GM18505 (cell line): ENCODE results near the gene CYTH3.

Source experiments
- ATAC-seq: cut with Tn5 transposase; IDR thresholded peaks from one replicate; pipeline ENCODE4 v1.9.1; 2021; ENCODE audit not compliant: unreplicated experiment
- POLR2A ChIP-seq: IDR thresholded peaks from 4 replicates; pipeline ENCODE4 v1.6.1; 2011; ENCODE audit warnings: borderline replicate concordance; ENCODE audit not compliant: insufficient read depth, insufficient read length; ENCODE audit errors: extremely low read depth

CYTH3 gene

DNA sequence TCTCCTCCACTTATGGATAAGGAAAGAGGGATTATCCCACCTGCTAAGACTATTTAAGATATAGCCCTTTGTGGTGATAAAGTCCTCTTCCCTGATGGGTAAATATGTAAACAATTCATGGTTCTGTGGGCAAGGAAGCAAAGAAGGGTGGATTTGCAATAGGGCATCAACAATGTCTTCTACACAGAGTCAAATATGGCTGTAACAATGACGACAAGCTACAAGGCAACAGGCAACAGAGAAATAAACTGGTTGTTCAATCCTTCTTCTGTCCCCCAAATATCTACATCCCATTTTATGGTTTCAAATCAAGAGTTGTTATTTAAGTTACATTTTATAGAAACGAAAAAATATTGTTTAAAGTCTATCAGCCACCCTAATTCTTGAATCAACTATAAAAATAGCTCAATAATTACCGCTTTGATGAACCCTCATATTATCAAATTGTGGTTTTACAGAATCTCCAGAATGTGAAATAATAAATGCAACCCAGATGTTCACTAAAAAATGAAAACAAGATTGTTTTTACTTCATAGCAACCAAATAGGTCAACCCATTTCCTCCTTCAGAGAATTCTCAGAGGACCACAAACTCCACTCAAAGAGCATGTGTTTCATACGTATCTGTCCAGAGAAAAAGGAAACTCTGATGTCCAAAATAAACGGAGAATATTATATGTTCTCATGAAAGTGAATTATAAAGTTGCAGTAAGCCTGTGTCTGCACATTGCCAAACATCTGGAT, 13.8 kb downstream of the CYTH3 start:
- no peak for TF ChIP-seq POLR2A
- no peak for ATAC-seq

- TF ChIP-seq POLR2A = no peak
- no peak for ATAC-seq
These were observed 14.7 kb downstream of the CYTH3 start for GRCh38 chr7:6257675-6258074.

- TF ChIP-seq POLR2A = no peak
- peak; percentile 65 for ATAC-seq
These were observed 15.5 kb downstream of the CYTH3 start for GRCh38 chr7:6256677-6257535.

DNA sequence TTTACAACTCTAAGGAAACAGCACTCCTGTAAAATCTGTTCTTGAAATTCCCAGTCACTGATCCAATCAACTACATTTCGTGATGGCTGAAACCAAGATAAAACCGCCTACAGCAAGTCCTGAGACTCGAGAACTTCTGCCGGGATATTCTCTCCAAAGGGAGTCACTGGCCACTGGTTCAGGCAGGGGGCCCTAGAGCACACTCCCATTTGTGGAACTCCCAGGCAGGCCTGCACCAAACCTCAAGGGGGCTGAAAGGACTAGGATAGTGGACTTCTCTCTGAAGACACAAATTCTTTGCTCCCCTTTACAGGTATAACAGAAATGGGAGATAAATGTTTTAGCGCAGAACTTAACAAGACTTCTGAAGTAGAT, 16.3 kb downstream of the CYTH3 start:
- no peak for TF ChIP-seq POLR2A
- ATAC-seq = no peak

GRCh38 chr7:6254866-6255265, 17.6 kb downstream of the CYTH3 start:
- no peak for ATAC-seq
- TF ChIP-seq POLR2A = no peak

GRCh38 chr7:6252748-6253147, 19.7 kb downstream of the CYTH3 start:
- ATAC-seq = no peak
- no peak for TF ChIP-seq POLR2A

DNA sequence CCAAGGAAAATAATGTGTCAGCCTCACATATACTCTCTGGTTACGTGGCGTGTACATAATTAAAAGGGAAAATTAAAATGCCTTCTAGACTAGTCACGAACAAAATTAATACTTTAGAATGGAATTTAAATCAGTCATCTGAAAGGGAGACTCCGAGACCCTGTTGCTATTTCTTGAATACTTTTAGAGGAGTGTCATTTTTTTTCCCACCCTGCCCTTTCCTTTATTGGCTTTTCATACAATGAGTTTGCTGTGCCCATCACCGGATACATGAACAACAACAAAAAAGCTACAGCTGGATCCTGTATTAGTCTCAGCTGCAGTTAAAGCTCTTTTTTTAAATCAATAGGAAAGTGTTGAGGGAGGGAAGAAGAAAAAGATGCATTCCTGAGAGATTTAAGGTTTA, 20.1 kb downstream of the CYTH3 start:
- ATAC-seq = no peak
- TF ChIP-seq POLR2A = no peak

- ATAC-seq = no peak
- TF ChIP-seq POLR2A = no peak
These were observed 20.8 kb downstream of the CYTH3 start for GRCh38 chr7:6251653-6252052.

DNA sequence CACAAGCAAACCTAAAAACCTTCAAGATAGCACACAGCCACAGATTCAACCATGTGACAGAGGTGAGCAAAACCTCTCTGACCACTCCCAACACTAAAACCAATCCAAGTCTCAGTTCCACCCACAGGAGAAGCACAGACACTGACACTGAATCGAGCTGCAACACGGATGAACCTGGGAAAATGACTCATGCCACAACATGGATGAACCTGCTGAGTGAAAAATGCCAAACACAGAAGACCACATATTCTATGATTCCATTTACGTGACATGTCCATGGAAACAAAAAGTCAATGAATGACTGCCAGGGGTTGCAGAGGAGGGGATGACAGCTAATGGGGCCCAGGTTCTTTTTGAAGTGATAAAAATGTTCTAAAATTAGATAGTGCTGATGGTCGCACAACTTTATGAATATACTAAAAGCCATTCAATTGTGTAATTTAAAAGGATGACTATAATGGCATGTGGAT, 22.0 kb downstream of the CYTH3 start:
- TF ChIP-seq POLR2A = no peak
- peak; percentile 61 for ATAC-seq

GRCh38 chr7:6249043-6249442, 23.4 kb downstream of the CYTH3 start:
- TF ChIP-seq POLR2A = no peak
- ATAC-seq = no peak

- no peak for TF ChIP-seq POLR2A
- ATAC-seq = no peak
These were observed 23.8 kb downstream of the CYTH3 start for GRCh38 chr7:6248581-6248980.

DNA sequence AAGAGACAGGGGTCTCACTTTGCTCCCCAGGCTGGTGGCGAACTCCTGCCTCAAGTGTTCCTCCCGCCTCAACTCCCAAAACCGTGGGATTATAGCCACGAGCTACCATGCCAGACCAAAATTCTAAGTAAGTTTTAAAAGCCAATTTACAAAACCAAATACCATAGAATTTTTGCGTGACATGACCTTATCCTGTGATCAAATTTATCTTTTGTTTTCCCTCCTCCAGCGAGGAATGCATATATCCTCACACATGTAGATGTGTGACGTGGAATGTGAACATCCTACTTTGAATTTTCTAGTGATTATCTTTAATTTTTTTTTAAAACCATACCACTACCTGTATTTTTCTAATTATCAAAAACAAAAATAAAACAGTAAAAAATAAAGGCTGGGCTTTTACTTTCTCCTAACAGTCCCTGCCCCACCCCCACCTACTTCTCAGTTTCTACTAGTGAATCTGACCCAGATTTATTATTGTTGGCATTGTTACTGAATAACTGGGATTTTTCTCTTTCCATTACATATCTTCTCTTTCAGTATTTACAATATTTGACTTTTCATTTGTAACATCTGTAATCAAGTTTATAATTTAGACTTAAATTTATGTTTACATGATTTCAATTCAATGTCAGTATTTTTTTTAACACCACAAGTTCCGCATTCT, 26.0 kb downstream of the CYTH3 start:
- no peak for TF ChIP-seq POLR2A
- ATAC-seq = no peak

DNA sequence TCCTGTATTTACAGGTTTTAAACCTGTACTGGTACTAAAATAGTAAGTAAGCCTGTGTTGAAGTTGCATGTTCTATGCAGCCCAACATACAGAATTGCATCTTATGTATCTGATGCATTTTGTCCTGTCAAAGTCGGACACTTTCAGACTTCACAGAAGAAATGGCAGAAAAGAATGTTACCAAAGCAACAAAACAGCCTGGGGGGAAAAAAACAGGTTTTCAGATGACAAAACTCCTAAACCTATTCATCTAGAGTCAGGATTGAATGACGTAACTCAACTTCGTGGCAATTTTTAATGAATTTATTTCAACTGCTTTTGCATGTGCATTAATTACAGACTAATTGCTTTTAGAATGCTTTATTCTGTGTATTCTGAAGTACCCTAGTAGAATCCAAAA, 28.4 kb downstream of the CYTH3 start:
- ATAC-seq = no peak
- no peak for TF ChIP-seq POLR2A
